Measurements from ENCODE around the gene MS4A12.

GRCh38 chr11:60515144-60515855 is 22.7 kb downstream of the MS4A12 start, which contains the start of gene MS4A13:
- TF ChIP-seq HMGXB4 (CRISPR knock-in tag; IDR thresholded peaks at IDR 0.05) (no peak), ZBTB43 (CRISPR knock-in tag; IDR thresholded peaks at IDR 0.05) (no peak), SP1 (CRISPR knock-in tag; conservative IDR thresholded peaks at IDR 0.05) (no peak), CTCF (IDR thresholded peaks at IDR 0.05) (no peak), NR3C1 (CRISPR knock-in tag; conservative IDR thresholded peaks at IDR 0.05; ENCODE audit: low read depth) (no peak), ZNF121 (CRISPR knock-in tag; IDR thresholded peaks at IDR 0.05) (no peak), RELA (CRISPR knock-in tag; IDR thresholded peaks at IDR 0.05; ENCODE audit: borderline replicate concordance) (no peak), ESRRA (CRISPR knock-in tag; IDR thresholded peaks at IDR 0.05; ENCODE audit: borderline replicate concordance) (no peak), FOXP1 (CRISPR knock-in tag; IDR thresholded peaks at IDR 0.05; ENCODE audit: borderline replicate concordance) (no peak)
